ENCODE measurements around the gene PDCD4. TPM values are rescaled to one million over a fixed set of nuclear protein-coding genes. Genes with fewer than 3 reads are reported as not detected.

PDCD4 gene
- total and polyA plus RNA-seq, 2 donors (not counting 3 experiments of a cell fraction or from before 2014, with no cell fraction given) = 14.4 to 47.9 TPM

DNA sequence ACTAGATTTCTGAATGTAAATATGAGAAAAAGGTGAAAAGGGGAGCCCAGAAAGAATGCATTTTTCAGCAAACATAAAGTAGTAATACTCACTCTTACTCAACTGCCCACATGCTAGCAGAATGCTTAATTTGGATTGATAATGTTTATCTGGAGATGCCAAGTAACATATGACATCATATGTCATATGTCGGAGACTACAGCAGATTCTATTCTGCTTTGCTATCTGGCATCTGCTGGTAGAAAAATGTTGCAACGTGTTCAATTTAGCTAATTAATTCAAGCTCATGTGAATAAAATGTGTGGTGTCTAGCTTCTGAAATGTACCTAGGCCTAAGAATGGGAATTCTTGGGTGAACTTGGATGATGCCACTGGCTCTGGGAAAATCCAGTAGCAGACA, 42.7 kb downstream of the PDCD4 start:
- ChIA-PET CTCF (no interaction called here), POLR2A (no interaction called here)
- Histone ChIP-seq H2AFZ (ENCODE audit: low read depth, low read length) (no peak overlapping the region), H3K27me3 (ENCODE audit: control insufficient read depth in 2 of 2, insufficient read depth in 2 of 2, low read length in 2 of 2) (no peaks in the 10 kb centered on the region), H3K36me3 (ENCODE audit: control insufficient read depth in 2 of 2, extremely low read depth in 1 of 2, insufficient read depth in 2 of 2, low read length in 2 of 2) (no peaks in the 10 kb centered on the region), H3K4me2 (ENCODE audit: insufficient read depth, low read length) (no peak overlapping the region), H3K9me1 (replicated peaks; ENCODE audit: control insufficient read depth, extremely low read depth, insufficient read depth, low read length) (no peaks in the 10 kb centered on the region), H3K27ac (ENCODE audit: insufficient read depth, low read depth, low read length) (no peak overlapping the region), H4K20me1 (replicated peaks; ENCODE audit: control insufficient read depth, extremely low read depth, insufficient read depth, low read length) (no peaks in the 10 kb centered on the region), H3K4me3 (replicated peaks in 1 of 3; ENCODE audit: insufficient read depth in 1 of 3, low read depth in 1 of 3, low read length in 3 of 3) (no peak overlapping the region), H3K9me3 (replicated peaks; ENCODE audit: control insufficient read depth, insufficient read depth, low read length) (no peaks in the 10 kb centered on the region), H3K79me2 (ENCODE audit: control insufficient read depth, insufficient read depth, low read length) (no peaks in the 10 kb centered on the region), H3K4me1 (ENCODE audit: control insufficient read depth, extremely low read depth, insufficient read depth, low read length) (peaks cover 6% of the 10 kb centered on the region), H3K9ac (replicated peaks; ENCODE audit: extremely low read depth, insufficient read depth, low read length) (no peak overlapping the region)
- no TSS peak for BruUV-seq (replicated peaks)
- DNase-seq (ENCODE audit: low read depth, low spot score) = no peak
- intact Hi-C loops (cut with micrococcal nuclease) = no loop called here
- no peak for FAIRE-seq
- dilution Hi-C loops (cut with MboI; ENCODE audit: extremely low pct_ligation_motif_present, low sequenced_read_pairs) = no loop called here
- no peak for TF ChIP-seq JUN (IDR thresholded peaks at IDR 0.05; ENCODE audit: borderline replicate concordance, insufficient read depth, insufficient read length, low read depth)
- no peak for TF ChIP-seq MAX (IDR thresholded peaks at IDR 0.05; ENCODE audit: insufficient read depth, insufficient read length)
- TF ChIP-seq FOS (IDR thresholded peaks at IDR 0.05; ENCODE audit: borderline replicate concordance, insufficient read depth, low read length) = no peak

DNA sequence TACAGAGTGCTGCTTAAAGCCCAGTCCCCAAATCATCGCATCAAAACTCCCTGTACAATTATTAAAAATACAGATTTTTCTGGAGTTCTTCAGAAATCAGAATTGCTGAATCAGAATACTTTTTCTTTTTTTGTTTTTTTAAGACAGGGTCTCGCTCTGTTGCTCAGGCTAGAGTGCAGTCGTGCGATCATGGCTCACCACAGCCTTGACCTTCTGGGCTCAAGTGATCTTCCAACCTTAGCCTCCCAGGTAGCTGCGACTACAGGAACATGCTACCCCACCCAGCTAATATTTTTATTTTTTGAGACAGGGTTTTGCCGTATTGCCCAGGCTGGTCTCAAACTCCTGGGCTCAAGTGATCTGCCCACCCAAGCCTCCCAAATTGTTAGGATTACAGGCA, 43.3 kb downstream of the PDCD4 start:
- BruUV-seq (replicated peaks) = no TSS peak
- no peaks in the 10 kb centered on the region for H4K20me1 ChIP-seq (replicated peaks; ENCODE audit: control insufficient read depth, extremely low read depth, insufficient read depth, low read length)
- H2AFZ ChIP-seq (ENCODE audit: low read depth, low read length) = no peak overlapping the region
- H3K27me3 ChIP-seq (ENCODE audit: control insufficient read depth in 2 of 2, insufficient read depth in 2 of 2, low read length in 2 of 2) = no peaks in the 10 kb centered on the region
- no peak overlapping the region for H3K4me3 ChIP-seq (replicated peaks in 1 of 3; ENCODE audit: insufficient read depth in 1 of 3, low read depth in 1 of 3, low read length in 3 of 3)
- no peak for FAIRE-seq
- H3K9ac ChIP-seq (replicated peaks; ENCODE audit: extremely low read depth, insufficient read depth, low read length) = no peak overlapping the region
- peaks cover 2% of the 10 kb centered on the region for H3K79me2 ChIP-seq (ENCODE audit: control insufficient read depth, insufficient read depth, low read length)
- peaks cover 6% of the 10 kb centered on the region for H3K4me1 ChIP-seq (ENCODE audit: control insufficient read depth, extremely low read depth, insufficient read depth, low read length)
- no peak overlapping the region for H3K4me2 ChIP-seq (ENCODE audit: insufficient read depth, low read length)
- POLR2A ChIA-PET = no interaction called here
- no peaks in the 10 kb centered on the region for H3K9me3 ChIP-seq (replicated peaks; ENCODE audit: control insufficient read depth, insufficient read depth, low read length)
- no peak overlapping the region for H3K27ac ChIP-seq (ENCODE audit: insufficient read depth, low read depth, low read length)
- intact Hi-C loops (cut with micrococcal nuclease) = loop anchor here (5.0 kb wide), 2 partner anchors 413 to 518 kb away; no protein-coding TSS in a partner anchor
- dilution Hi-C loops (cut with MboI; ENCODE audit: extremely low pct_ligation_motif_present, low sequenced_read_pairs) = no loop called here
- H3K9me1 ChIP-seq (replicated peaks; ENCODE audit: control insufficient read depth, extremely low read depth, insufficient read depth, low read length) = no peaks in the 10 kb centered on the region
- CTCF ChIA-PET = interaction anchor here (1.5 kb wide), 1 partner anchor 21 kb away, joined by 3 read pairs; no protein-coding TSS in a partner anchor
- no peaks in the 10 kb centered on the region for H3K36me3 ChIP-seq (ENCODE audit: control insufficient read depth in 2 of 2, extremely low read depth in 1 of 2, insufficient read depth in 2 of 2, low read length in 2 of 2)
- TF ChIP-seq MYC (IDR thresholded peaks at IDR 0.05; ENCODE audit: low read depth, low read length) = no peak
- TF ChIP-seq, protein P1, sequence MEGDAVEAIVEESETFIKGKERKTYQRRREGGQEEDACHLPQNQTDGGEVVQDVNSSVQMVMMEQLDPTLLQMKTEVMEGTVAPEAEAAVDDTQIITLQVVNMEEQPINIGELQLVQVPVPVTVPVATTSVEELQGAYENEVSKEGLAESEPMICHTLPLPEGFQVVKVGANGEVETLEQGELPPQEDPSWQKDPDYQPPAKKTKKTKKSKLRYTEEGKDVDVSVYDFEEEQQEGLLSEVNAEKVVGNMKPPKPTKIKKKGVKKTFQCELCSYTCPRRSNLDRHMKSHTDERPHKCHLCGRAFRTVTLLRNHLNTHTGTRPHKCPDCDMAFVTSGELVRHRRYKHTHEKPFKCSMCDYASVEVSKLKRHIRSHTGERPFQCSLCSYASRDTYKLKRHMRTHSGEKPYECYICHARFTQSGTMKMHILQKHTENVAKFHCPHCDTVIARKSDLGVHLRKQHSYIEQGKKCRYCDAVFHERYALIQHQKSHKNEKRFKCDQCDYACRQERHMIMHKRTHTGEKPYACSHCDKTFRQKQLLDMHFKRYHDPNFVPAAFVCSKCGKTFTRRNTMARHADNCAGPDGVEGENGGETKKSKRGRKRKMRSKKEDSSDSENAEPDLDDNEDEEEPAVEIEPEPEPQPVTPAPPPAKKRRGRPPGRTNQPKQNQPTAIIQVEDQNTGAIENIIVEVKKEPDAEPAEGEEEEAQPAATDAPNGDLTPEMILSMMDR (IDR thresholded peaks at IDR 0.05; ENCODE audit: extremely low read depth in 1 of 2, insufficient read depth in 1 of 2, low read depth in 1 of 2, low read length in 2 of 2) = no peak
- TF ChIP-seq MAX (IDR thresholded peaks at IDR 0.05; ENCODE audit: insufficient read depth, insufficient read length) = no peak
- no peak for TF ChIP-seq FOS (IDR thresholded peaks at IDR 0.05; ENCODE audit: borderline replicate concordance, insufficient read depth, low read length)
- no peak for TF ChIP-seq POLR2A (IDR thresholded peaks at IDR 0.05; ENCODE audit: low read depth, low read length)
- TF ChIP-seq GATA2 (IDR thresholded peaks at IDR 0.05; ENCODE audit: insufficient read depth, insufficient read length, low read depth, low read length) = no peak
- no peak for TF ChIP-seq EZH2 (IDR thresholded peaks at IDR 0.05; ENCODE audit: borderline replicate concordance, low read depth, low read length, severe bottlenecking)
- no peak for TF ChIP-seq POLR2AphosphoS5 (IDR thresholded peaks at IDR 0.05; ENCODE audit: insufficient read depth, low read depth, low read length)
- TF ChIP-seq JUN (IDR thresholded peaks at IDR 0.05; ENCODE audit: borderline replicate concordance, insufficient read depth, insufficient read length, low read depth) = no peak
- no peak for DNase-seq (ENCODE audit: low read depth, low spot score)

Data from endothelial cell of umbilical vein (primary cell).